ENCODE measurements around the gene OAT. TPM values are rescaled to one million over a fixed set of nuclear protein-coding genes. Genes with fewer than 3 reads are reported as not detected.

The OAT gene
- total RNA-seq, 1 donor from 2014 or later, result 54.2 TPM

- TF ChIP-seq CTCF (IDR thresholded peaks at IDR 0.05), result no peak
- Histone ChIP-seq H3K36me3 (no peaks in the 10 kb centered on the region), H3K27ac (no peak overlapping the region), H3K4me1 (no peaks in the 10 kb centered on the region), H3K4me3 (no peak overlapping the region), H3K9me3 (no peaks in the 10 kb centered on the region), H3K27me3 (ENCODE audit: low read depth) (no peaks in the 10 kb centered on the region)
- intact Hi-C loops (cut with DNase I), result no loop called here
- DNase-seq, result peak; percentile 18
- no peak for ATAC-seq
Observed at GRCh38 chr10:124367414-124367813, 51.3 kb downstream of the OAT start.

GRCh38 chr10:124366825-124367224 lies 51.9 kb downstream of the OAT start:
- no peak for TF ChIP-seq CTCF (IDR thresholded peaks at IDR 0.05)
- no peak for DNase-seq
- intact Hi-C loops (cut with DNase I), result no loop called here
- Histone ChIP-seq H3K27ac (no peak overlapping the region), H3K4me1 (no peaks in the 10 kb centered on the region), H3K27me3 (ENCODE audit: low read depth) (no peaks in the 10 kb centered on the region), H3K4me3 (no peak overlapping the region), H3K9me3 (no peaks in the 10 kb centered on the region), H3K36me3 (no peaks in the 10 kb centered on the region)
- ATAC-seq, result no peak

GRCh38 chr10:124366343-124366742 lies 52.4 kb downstream of the OAT start:
- DNase-seq, result no peak
- Histone ChIP-seq H3K27ac (no peak overlapping the region), H3K9me3 (no peaks in the 10 kb centered on the region), H3K4me3 (no peak overlapping the region), H3K36me3 (no peaks in the 10 kb centered on the region), H3K4me1 (no peaks in the 10 kb centered on the region), H3K27me3 (ENCODE audit: low read depth) (no peaks in the 10 kb centered on the region)
- ATAC-seq, result no peak
- intact Hi-C loops (cut with DNase I), result no loop called here
- no peak for TF ChIP-seq CTCF (IDR thresholded peaks at IDR 0.05)

- Histone ChIP-seq H3K9me3 (peaks cover 4% of the 10 kb centered on the region), H3K4me3 (no peak overlapping the region), H3K27ac (no peak overlapping the region), H3K4me1 (no peaks in the 10 kb centered on the region), H3K27me3 (ENCODE audit: low read depth) (no peaks in the 10 kb centered on the region), H3K36me3 (no peaks in the 10 kb centered on the region)
- no peak for ATAC-seq
- DNase-seq, result no peak
- intact Hi-C loops (cut with DNase I), result no loop called here
- no peak for TF ChIP-seq CTCF (IDR thresholded peaks at IDR 0.05)
Observed at GRCh38 chr10:124364674-124365073, 54.0 kb downstream of the OAT start.

GRCh38 chr10:124362568-124362967 lies 56.2 kb downstream of the OAT start:
- no peak for TF ChIP-seq CTCF (IDR thresholded peaks at IDR 0.05)
- peaks cover 14% of the 10 kb centered on the region for H3K9me3 ChIP-seq
- no peaks in the 10 kb centered on the region for H3K36me3 ChIP-seq
- H3K4me1 ChIP-seq, result no peaks in the 10 kb centered on the region
- intact Hi-C loops (cut with DNase I), result no loop called here
- no peak for ATAC-seq
- H3K4me3 ChIP-seq, result no peak overlapping the region
- H3K27ac ChIP-seq, result no peak overlapping the region
- DNase-seq, result no peak
- H3K27me3 ChIP-seq (ENCODE audit: low read depth), result no peaks in the 10 kb centered on the region

GRCh38 chr10:124359336-124359832 lies 59.3 kb downstream of the OAT start:
- no peak overlapping the region for H3K27ac ChIP-seq
- H3K4me3 ChIP-seq, result no peak overlapping the region
- TF ChIP-seq CTCF (IDR thresholded peaks at IDR 0.05), result no peak
- H3K36me3 ChIP-seq, result no peaks in the 10 kb centered on the region
- ATAC-seq (no peak), DNase-seq (no peak)
- peaks cover 14% of the 10 kb centered on the region for H3K9me3 ChIP-seq
- intact Hi-C loops (cut with DNase I), result no loop called here
- H3K4me1 ChIP-seq, result peaks cover 9% of the 10 kb centered on the region
- H3K27me3 ChIP-seq (ENCODE audit: low read depth), result no peaks in the 10 kb centered on the region
